Measurements from ENCODE around the gene ITPR2. TPM values are rescaled to one million over a fixed set of nuclear protein-coding genes. Genes with fewer than 3 reads are reported as not detected.

ITPR2 gene
- total RNA-seq, 2 experiments from 2014 or later: 40.3 to 40.5 TPM

- Mint-ChIP-seq H3K4me1 (peaks cover 16% of the 10 kb centered on the region), H3K27me3 (peaks cover 22% of the 10 kb centered on the region), H3K9me3 (no peaks in the 10 kb centered on the region), H3K4me3 (no peak overlapping the region), H3K36me3 (ENCODE audit: low read depth) (no peaks in the 10 kb centered on the region), H3K27ac (no peak overlapping the region)
- no peak for DNase-seq
- CTCF ChIA-PET: no interaction called here
- POLR2A ChIA-PET: no interaction called here
Observed at GRCh38 chr12:26302776-26303175, 530.2 kb downstream of the ITPR2 start.

DNA sequence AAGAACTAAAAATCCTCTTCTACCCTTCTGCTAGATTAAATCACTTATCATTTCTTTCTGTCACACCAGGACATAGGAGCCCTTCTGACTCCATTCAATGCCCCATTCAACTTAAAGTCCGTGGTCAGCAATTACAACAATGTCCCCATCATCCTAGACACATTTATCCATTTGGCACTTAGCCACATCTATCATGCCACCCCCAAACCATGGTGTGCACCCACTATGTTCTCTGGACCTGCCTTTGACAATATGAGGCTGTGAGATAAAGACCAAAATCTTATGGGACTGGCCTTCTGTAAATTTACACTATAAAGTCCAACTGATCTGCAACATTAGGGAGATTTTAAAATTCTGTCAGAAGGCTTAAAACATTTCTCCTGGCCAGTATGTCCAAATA, 533.2 kb downstream of the ITPR2 start:
- ChIA-PET POLR2A (no interaction called here), CTCF (interaction anchor here (3.1 kb wide), 1 partner anchor 20 kb away, joined by 7 read pairs; no protein-coding TSS in a partner anchor)
- Mint-ChIP-seq H3K4me1 (peaks cover 16% of the 10 kb centered on the region), H3K9me3 (no peaks in the 10 kb centered on the region), H3K27ac (no peak overlapping the region), H3K36me3 (ENCODE audit: low read depth) (no peaks in the 10 kb centered on the region), H3K27me3 (peaks cover 14% of the 10 kb centered on the region), H3K4me3 (no peak overlapping the region)
- DNase-seq: no peak

DNA sequence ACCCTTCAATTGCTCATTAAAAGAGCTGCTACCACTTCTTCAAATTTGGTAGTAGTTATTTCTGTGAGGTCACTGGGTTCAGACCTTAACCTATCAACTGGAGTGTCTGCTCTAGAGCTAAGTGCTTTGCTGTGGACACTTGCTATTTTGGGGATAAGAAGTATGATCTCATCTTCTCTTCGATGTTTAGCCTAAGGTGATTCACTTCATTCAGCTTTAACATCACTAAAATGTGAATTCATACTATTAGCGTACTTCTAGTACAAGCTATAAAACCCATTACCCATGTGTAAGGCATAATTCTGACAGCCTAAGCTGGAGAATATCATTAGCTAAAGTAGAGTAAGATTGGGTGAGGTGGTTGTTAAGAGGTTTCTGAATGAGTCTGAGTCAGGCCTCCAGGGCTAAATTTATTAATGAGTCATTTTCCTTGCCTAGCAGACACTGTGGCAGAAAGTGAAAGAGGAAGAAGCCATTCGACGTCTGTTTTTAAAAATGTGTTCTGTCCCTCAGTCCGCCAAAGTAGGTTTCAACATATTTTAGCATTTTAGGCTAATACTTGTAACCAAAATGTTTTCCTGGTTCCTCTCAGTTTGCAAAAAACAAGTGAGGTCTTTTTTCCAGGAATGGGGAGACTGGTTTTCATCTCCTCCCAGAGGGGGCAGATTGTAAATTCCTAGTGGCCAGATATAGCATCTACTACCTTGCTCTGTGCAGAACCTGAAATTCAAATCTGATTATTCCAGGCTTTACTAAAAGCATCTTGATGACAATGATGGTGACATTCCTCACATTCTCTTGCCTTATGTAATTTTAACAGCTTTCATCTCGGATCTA, 534.0 kb downstream of the ITPR2 start:
- peaks cover 16% of the 10 kb centered on the region for H3K4me1 Mint-ChIP-seq
- no peaks in the 10 kb centered on the region for H3K9me3 Mint-ChIP-seq
- H3K4me3 Mint-ChIP-seq: peak overlapping the region; percentile 17
- H3K36me3 Mint-ChIP-seq (ENCODE audit: low read depth): no peaks in the 10 kb centered on the region
- POLR2A ChIA-PET: no interaction called here
- CTCF ChIA-PET: interaction anchor here (0.5 to 3.1 kb wide), 4 partner anchors 9 to 1228 kb away, joined by 3 to 7 read pairs (median 4); no protein-coding TSS in a partner anchor
- peak overlapping the region; percentile 5 for H3K27ac Mint-ChIP-seq
- peak; percentile 28 for DNase-seq
- H3K27me3 Mint-ChIP-seq: peaks cover 13% of the 10 kb centered on the region

- no peak overlapping the region for H3K27ac Mint-ChIP-seq
- DNase-seq: no peak
- H3K27me3 Mint-ChIP-seq: peaks cover 4% of the 10 kb centered on the region
- POLR2A ChIA-PET: no interaction called here
- CTCF ChIA-PET: interaction anchor here (0.6 to 3.1 kb wide), 4 partner anchors 14 to 26 kb away, joined by 3 to 7 read pairs (median 3); no protein-coding TSS in a partner anchor
- H3K4me1 Mint-ChIP-seq: peaks cover 16% of the 10 kb centered on the region
- H3K4me3 Mint-ChIP-seq: no peak overlapping the region
- H3K36me3 Mint-ChIP-seq (ENCODE audit: low read depth): no peaks in the 10 kb centered on the region
- H3K9me3 Mint-ChIP-seq: no peaks in the 10 kb centered on the region
Observed at GRCh38 chr12:26297396-26298070, 535.5 kb downstream of the ITPR2 start.

DNA sequence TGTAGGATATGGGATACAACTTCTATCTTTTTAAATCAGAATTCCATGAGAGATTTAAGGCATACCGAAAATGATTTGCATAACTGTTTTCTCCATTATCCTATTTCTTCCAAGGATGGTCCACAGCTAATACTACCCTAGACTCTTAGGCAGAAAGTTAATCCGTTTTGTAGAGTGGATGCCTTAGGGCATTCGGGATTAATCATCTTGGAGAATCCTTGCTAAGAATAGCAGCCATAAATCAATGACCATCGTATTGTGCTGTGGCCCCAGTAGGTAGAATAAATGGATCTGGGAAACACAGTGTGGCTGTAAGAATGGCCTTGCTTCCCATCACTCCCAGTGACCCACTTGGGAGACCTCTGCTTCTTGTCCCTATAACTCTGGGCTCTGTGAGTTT, 538.0 kb downstream of the ITPR2 start:
- no peak for DNase-seq
- Mint-ChIP-seq H3K4me3 (no peak overlapping the region), H3K27ac (no peak overlapping the region), H3K4me1 (peaks cover 16% of the 10 kb centered on the region), H3K9me3 (no peaks in the 10 kb centered on the region), H3K27me3 (no peaks in the 10 kb centered on the region), H3K36me3 (ENCODE audit: low read depth) (no peaks in the 10 kb centered on the region)
- ChIA-PET POLR2A (no interaction called here), CTCF (no interaction called here)

DNA sequence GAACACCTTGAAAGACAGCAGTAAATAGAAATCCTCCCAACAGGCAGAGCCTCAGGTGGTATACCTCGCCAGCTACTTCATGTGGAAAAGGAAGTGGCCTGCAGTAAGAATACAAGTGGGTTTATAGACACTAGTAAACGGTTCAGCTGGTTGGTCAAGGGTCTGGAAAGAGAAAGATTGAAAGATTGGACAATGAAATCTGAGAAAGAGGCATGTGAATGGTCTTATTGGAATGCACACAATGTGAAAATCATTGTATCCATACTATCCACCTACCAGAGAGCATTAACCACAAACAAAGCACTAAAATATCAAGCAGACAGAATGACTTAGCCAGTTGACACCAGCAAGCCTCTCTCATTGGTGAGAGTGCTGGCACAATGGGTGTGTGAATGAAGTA, 539.4 kb downstream of the ITPR2 start:
- Mint-ChIP-seq H3K27me3 (no peaks in the 10 kb centered on the region), H3K36me3 (ENCODE audit: low read depth) (no peaks in the 10 kb centered on the region), H3K4me3 (no peak overlapping the region), H3K4me1 (peaks cover 6% of the 10 kb centered on the region), H3K27ac (no peak overlapping the region), H3K9me3 (no peaks in the 10 kb centered on the region)
- ChIA-PET CTCF (interaction anchor here (0.6 kb wide), 1 partner anchor 69 kb away, joined by 3 read pairs; no protein-coding TSS in a partner anchor), POLR2A (no interaction called here)
- DNase-seq: no peak

- H3K9me3 Mint-ChIP-seq: no peaks in the 10 kb centered on the region
- H3K4me1 Mint-ChIP-seq: no peaks in the 10 kb centered on the region
- H3K27ac Mint-ChIP-seq: no peak overlapping the region
Observed at GRCh38 chr12:26292596-26292995, 540.4 kb downstream of the ITPR2 start.

GRCh38 chr12:26290565-26290964, 542.4 kb downstream of the ITPR2 start:
- no peak for DNase-seq
- H3K36me3 Mint-ChIP-seq (ENCODE audit: low read depth): no peaks in the 10 kb centered on the region
- no peak overlapping the region for H3K4me3 Mint-ChIP-seq
- POLR2A ChIA-PET: no interaction called here
- H3K9me3 Mint-ChIP-seq: no peaks in the 10 kb centered on the region
- H3K4me1 Mint-ChIP-seq: no peaks in the 10 kb centered on the region
- no peak overlapping the region for H3K27ac Mint-ChIP-seq
- H3K27me3 Mint-ChIP-seq: no peaks in the 10 kb centered on the region
- CTCF ChIA-PET: interaction anchor here (1.4 to 1.6 kb wide), 2 partner anchors 8 to 16 kb away, joined by 3 to 4 read pairs; no protein-coding TSS in a partner anchor

More at GRCh38 chr12:26292596-26292995, 540.4 kb downstream of the ITPR2 start:
- Mint-ChIP-seq H3K27me3 (no peaks in the 10 kb centered on the region), H3K4me3 (no peak overlapping the region), H3K36me3 (ENCODE audit: low read depth) (no peaks in the 10 kb centered on the region)
- ChIA-PET CTCF (interaction anchor here (1.1 kb wide), 1 partner anchor 25 kb away, joined by 3 read pairs; no protein-coding TSS in a partner anchor), POLR2A (no interaction called here)
- DNase-seq: no peak

DNA sequence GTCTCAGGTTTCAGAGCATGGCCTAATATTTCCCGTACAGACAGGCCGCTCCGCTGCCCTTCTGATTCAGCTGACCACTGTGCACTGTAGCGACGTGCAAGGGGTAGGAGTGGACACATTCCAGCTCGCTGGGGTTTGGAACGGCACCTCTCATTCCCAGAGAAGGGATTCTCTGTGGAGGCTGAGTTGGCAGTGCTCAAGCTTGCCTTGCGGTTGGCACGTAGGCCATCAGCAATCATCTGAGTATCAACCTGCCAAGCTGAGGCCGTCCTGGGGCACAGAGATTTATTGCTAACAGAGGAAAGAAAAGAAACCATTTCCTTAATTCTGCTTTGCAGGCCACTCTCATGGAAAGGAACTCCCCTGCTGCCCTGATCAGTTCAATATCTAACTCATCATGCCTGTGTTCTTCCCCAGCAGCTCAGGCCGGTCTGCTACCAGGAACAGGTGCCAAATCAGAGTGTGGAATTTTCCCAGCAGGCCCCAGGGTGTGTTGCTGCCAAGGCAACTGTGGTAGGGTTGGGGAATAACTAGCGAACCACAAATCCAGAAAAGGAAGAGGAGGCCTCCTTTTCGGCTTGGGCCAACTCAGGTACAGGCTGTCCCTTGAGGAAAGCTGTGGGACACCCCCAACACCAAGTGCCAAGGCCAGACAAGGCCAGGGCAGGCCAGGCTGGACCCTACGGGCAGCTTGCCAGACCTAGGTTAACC, 545.2 kb downstream of the ITPR2 start:
- Mint-ChIP-seq H3K27me3 (no peaks in the 10 kb centered on the region), H3K27ac (no peak overlapping the region), H3K4me1 (peaks cover 5% of the 10 kb centered on the region), H3K4me3 (no peak overlapping the region), H3K36me3 (ENCODE audit: low read depth) (no peaks in the 10 kb centered on the region), H3K9me3 (no peaks in the 10 kb centered on the region)
- CTCF ChIA-PET: no interaction called here
- POLR2A ChIA-PET: no interaction called here
- no peak for DNase-seq

Other genes starting within 250 kb of the ITPR2 start
- 10 to 100 TPM; 46.6 to 47.7 TPM for gene INTS13, start 104.8 kb upstream of the ITPR2 start, total RNA-seq
- gene FGFR1OP2, start 105.3 kb upstream of the ITPR2 start, total RNA-seq: 10 to 100 TPM; 79.5 to 84.8 TPM
- gene TM7SF3, start 181.2 kb upstream of the ITPR2 start, total RNA-seq: 10 to 100 TPM; 46.1 to 58.8 TPM
- gene MED21, start 189.4 kb upstream of the ITPR2 start, total RNA-seq: 10 to 100 TPM; 36.7 to 48.2 TPM
- not detected for gene C12orf71, start 249.4 kb upstream of the ITPR2 start, total RNA-seq

All from activated CD4-positive, alpha-beta T cell treated with anti-CD3 and anti-CD28 coated beads, Interleukin-2, amount 10 ng/mL, durations not matched to agents 7 days and 5 days (primary cell).